ENCODE measurements around the gene RUNX3.

- TF ChIP-seq EZH2phosphoT487 (IDR thresholded peaks at IDR 0.05; ENCODE audit: borderline replicate concordance) (no peak), CTCF (conservative IDR thresholded peaks at IDR 0.05; ENCODE audit: low read length) (no peak)
Observed at GRCh38 chr1:24878045-24878444, 52.0 kb downstream of the RUNX3 start.
